OCI-LY7 (cell line): Measurements from ENCODE around the gene HSPA4L. TPM values are rescaled to one million over a fixed set of nuclear protein-coding genes. Genes with fewer than 3 reads are reported as not detected.
A peak's percentile ranks its signal among the peaks of the same experiment; 100 is the strongest.

Experiments used
- BruUV-seq: library from RNA; stranded (reverse); fragments of 400-500 nt; replicated peaks from 2 replicates; lab custom pipeline; 2021; lab: Mats Ljungman, UMichigan
- CTCF ChIA-PET: fragments of 300-600 bp; sonication (Branson Sonifier 250); formaldehyde crosslinking; loops from one replicate; lab custom pipeline; 2022; ENCODE audit warnings: antibody characterized with exemption; ENCODE audit not compliant: unreplicated experiment; lab: Charles Lee
- POLR2A ChIA-PET: fragments of 300-600 bp; sonication (Branson Sonifier 250); formaldehyde crosslinking; loops from one replicate; lab custom pipeline; 2022; ENCODE audit warnings: antibody characterized with exemption; lab: Charles Lee
- DNase-seq: peaks from one replicate; pipeline ENCODE4 v3.0.0-alpha.2; 2015; ENCODE audit warnings: low spot score
- H2AFZ ChIP-seq: fragments of 200-600 bp; sonication (generic), shearing (Covaris generic); 2 replicates; pipeline ENCODE4 v1.6.1; 2014; ENCODE audit warnings: mild to moderate bottlenecking, antibody characterized with exemption, low read length, moderate library complexity
- H3K27ac ChIP-seq: fragments of 200-600 bp; sonication (generic); 2 replicates; pipeline ENCODE4 v1.5.1; 2014; ENCODE audit warnings: mixed run types, low read depth, mild to moderate bottlenecking, moderate library complexity, low read length, inconsistent platforms; ENCODE audit not compliant: poor library complexity, severe bottlenecking
- H3K36me3 ChIP-seq: fragments of 200-600 bp; sonication (generic); 2 replicates; pipeline ENCODE4 v1.6.1; 2014; ENCODE audit warnings: mild to moderate bottlenecking, antibody characterized with exemption, low read length, moderate library complexity, mixed read lengths; ENCODE audit not compliant: insufficient read depth
- H3K4me1 ChIP-seq: fragments of 200-600 bp; sonication (generic); 2 replicates; pipeline ENCODE4 v1.5.1; 2014; ENCODE audit warnings: mild to moderate bottlenecking, low read length; ENCODE audit not compliant: insufficient read depth, poor library complexity, severe bottlenecking
- H3K4me2 ChIP-seq: fragments of 200-600 bp; sonication (generic); 2 replicates; pipeline ENCODE4 v1.6.1; 2014; ENCODE audit warnings: mild to moderate bottlenecking, low read length
- H3K4me3 ChIP-seq: fragments of 200-600 bp; sonication (generic); 2 replicates; pipeline ENCODE4 v1.5.1; 2014; ENCODE audit warnings: mild to moderate bottlenecking, low read depth, low read length; ENCODE audit not compliant: poor library complexity, severe bottlenecking
- H3K79me2 ChIP-seq: fragments of 200-600 bp; sonication (generic); 2 replicates; pipeline ENCODE4 v1.6.1; 2016; ENCODE audit warnings: low read depth, mild to moderate bottlenecking, low read length, moderate library complexity, mixed read lengths; ENCODE audit not compliant: insufficient read depth
- H3K9me2 ChIP-seq: fragments of 200-600 bp; sonication (generic); 2 replicates; pipeline ENCODE4 v1.6.1; 2016; ENCODE audit warnings: mild to moderate bottlenecking, low read length, mixed read lengths; ENCODE audit not compliant: insufficient read depth
- H3K9me3 ChIP-seq: fragments of 200-600 bp; sonication (generic); 2 replicates; pipeline ENCODE4 v1.6.1; 2014; ENCODE audit warnings: mild to moderate bottlenecking, mixed run types, low read length, mixed read lengths
- H4K20me1 ChIP-seq: fragments of 200-600 bp; sonication (generic); 2 replicates; pipeline ENCODE4 v1.6.1; 2014; ENCODE audit warnings: mild to moderate bottlenecking, antibody characterized with exemption, low read length, moderate library complexity, mixed read lengths; ENCODE audit not compliant: insufficient read depth
- EZH2phosphoT487 ChIP-seq: fragments of 200-600 bp; sonication (generic); IDR thresholded peaks from 2 replicates; pipeline ENCODE4 v1.6.1; 2018; ENCODE audit warnings: low read depth, borderline replicate concordance, mild to moderate bottlenecking, mixed run types, antibody characterized with exemption, low read length, moderate library complexity, mixed read lengths
- intact Hi-C: fragments of 100-400 bp; cut with micrococcal nuclease; formaldehyde crosslinking; loops from one replicate; pipeline ENCODE4 v1.10.0; 2022; ENCODE audit not compliant: unreplicated experiment
- total RNA-seq, 2 experiments: library from RNA; depleted of rRNA in 1 of 2; stranded (reverse); fragments of >200 nt in 1 of 2; shearing (Covaris generic) in 1 of 2; gene quantifications; 2 replicates each; pipeline ENCODE4 v1.2.3, GENCODE V29; 2014 to 2022
- TF ChIP-seq, protein P1 (sequence below): fragments of 200-600 bp; sonication (generic); conservative IDR thresholded peaks from 2 replicates; pipeline ENCODE4 v1.5.1; 2014; ENCODE audit warnings: mild to moderate bottlenecking, antibody characterized with exemption, low read length, moderate library complexity, mixed read lengths

Gene HSPA4L
- total RNA-seq, 2 experiments from 2014 or later: not detected

DNA sequence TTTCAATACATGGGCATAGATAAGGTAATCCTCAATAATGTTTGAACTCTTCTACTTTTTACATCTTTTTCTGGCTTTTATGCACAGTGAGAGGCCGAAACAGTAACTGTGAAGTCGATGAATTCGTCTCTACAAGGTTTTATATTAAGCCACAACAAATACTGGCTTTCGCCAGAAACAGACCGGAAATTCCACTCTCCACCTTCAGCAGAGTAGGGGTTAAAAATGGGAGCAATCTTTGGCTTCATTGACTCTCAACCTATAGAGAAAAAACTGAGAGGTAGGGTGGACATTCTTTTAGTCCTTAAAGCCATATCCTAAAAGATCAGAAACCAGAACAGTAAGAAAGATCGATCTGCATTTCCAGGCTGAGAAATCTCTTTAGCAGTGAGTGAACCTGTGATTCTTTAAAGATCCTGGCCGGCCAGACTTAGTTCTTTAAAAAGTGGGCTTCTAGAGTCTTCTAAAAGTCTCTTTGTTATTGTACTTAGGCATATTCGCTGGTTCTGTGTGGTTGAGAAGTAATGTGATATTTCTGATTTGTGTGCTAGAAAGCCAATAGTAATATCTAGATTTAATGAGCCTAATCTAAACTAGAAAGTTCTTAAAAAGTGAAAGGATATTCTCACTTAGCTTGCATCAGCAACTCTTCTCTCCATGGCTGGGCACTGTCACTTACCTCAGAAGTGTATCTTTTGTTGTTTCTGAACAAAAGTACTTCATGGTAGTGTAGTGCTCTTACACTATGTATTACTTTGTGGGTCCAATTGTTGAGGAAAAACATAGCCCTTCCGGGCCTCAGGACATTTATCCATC, 2.0 kb downstream of the HSPA4L start:
- no peak overlapping the region for H3K4me2 ChIP-seq
- no peak overlapping the region for H3K27ac ChIP-seq
- ChIA-PET POLR2A (interaction anchor here (0.6 to 0.7 kb wide), 2 partner anchors 58 to 419 kb away, joined by 3 to 10 read pairs; no protein-coding TSS in a partner anchor), CTCF (no interaction called here)
- H3K4me3 ChIP-seq: no peak overlapping the region
- no peaks in the 10 kb centered on the region for H4K20me1 ChIP-seq
- peaks cover 5% of the 10 kb centered on the region for H3K4me1 ChIP-seq
- intact Hi-C loops: no loop called here
- H3K9me2 ChIP-seq: no peaks in the 10 kb centered on the region
- no peak for DNase-seq
- no TSS peak for BruUV-seq
- H3K9me3 ChIP-seq: no peaks in the 10 kb centered on the region
- no peak overlapping the region for H2AFZ ChIP-seq
- H3K79me2 ChIP-seq: no peaks in the 10 kb centered on the region
- H3K36me3 ChIP-seq: no peaks in the 10 kb centered on the region
- TF ChIP-seq, protein P1, sequence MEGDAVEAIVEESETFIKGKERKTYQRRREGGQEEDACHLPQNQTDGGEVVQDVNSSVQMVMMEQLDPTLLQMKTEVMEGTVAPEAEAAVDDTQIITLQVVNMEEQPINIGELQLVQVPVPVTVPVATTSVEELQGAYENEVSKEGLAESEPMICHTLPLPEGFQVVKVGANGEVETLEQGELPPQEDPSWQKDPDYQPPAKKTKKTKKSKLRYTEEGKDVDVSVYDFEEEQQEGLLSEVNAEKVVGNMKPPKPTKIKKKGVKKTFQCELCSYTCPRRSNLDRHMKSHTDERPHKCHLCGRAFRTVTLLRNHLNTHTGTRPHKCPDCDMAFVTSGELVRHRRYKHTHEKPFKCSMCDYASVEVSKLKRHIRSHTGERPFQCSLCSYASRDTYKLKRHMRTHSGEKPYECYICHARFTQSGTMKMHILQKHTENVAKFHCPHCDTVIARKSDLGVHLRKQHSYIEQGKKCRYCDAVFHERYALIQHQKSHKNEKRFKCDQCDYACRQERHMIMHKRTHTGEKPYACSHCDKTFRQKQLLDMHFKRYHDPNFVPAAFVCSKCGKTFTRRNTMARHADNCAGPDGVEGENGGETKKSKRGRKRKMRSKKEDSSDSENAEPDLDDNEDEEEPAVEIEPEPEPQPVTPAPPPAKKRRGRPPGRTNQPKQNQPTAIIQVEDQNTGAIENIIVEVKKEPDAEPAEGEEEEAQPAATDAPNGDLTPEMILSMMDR: no peak
- no peak for TF ChIP-seq EZH2phosphoT487

DNA sequence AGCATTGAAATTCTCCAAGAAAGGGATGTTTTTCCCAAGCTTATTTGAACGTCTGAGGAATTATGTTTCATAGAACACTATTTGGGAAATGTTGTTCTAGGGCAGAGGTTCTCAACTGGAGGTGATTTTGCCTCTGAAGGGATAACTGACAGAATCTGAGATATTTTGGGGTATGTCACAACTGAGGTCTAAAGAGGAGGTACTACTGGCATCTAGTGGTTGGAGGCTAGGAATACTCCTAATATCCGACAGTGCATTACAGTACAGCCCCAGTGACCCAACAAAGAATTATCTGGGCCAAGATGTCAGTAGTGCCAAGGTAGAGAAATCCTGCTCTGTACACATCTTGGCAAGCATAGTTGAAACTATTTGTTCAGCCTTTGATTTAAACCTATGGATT, 6.4 kb downstream of the HSPA4L start:
- BruUV-seq: no TSS peak
- Histone ChIP-seq H3K79me2 (no peaks in the 10 kb centered on the region), H3K4me3 (no peak overlapping the region), H3K9me3 (no peaks in the 10 kb centered on the region), H3K4me2 (no peak overlapping the region), H3K36me3 (no peaks in the 10 kb centered on the region), H3K27ac (no peak overlapping the region), H2AFZ (no peak overlapping the region), H3K4me1 (no peaks in the 10 kb centered on the region), H3K9me2 (no peaks in the 10 kb centered on the region), H4K20me1 (no peaks in the 10 kb centered on the region)
- TF ChIP-seq, protein P1: peak; percentile 58
- TF ChIP-seq EZH2phosphoT487: no peak
- ChIA-PET POLR2A (no interaction called here), CTCF (no interaction called here)
- DNase-seq: no peak
- intact Hi-C loops: no loop called here

DNA sequence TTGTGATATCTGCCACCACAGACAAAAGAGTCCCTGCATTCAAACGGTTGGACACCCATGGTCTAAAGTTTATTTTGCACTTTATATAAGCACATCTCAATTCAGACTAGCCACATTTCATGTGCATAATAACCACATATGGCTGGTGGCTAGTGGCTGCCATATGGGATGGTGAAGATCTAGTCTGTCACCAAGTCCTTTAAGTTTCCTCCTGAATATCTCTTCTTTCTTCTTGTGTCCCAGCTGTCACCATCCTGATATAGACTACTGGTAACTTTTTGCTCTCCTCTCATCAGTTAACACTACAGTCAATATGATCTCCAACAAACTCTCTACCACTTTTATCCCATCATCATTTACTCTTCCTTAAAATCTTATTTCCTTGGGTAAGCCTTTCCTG, 9.3 kb downstream of the HSPA4L start:
- no peaks in the 10 kb centered on the region for H3K79me2 ChIP-seq
- intact Hi-C loops: no loop called here
- ChIA-PET POLR2A (no interaction called here), CTCF (no interaction called here)
- no peak overlapping the region for H3K27ac ChIP-seq
- H2AFZ ChIP-seq: no peak overlapping the region
- H3K4me3 ChIP-seq: no peak overlapping the region
- BruUV-seq: no TSS peak
- TF ChIP-seq, protein P1: no peak
- TF ChIP-seq EZH2phosphoT487: no peak
- no peaks in the 10 kb centered on the region for H3K9me2 ChIP-seq
- no peaks in the 10 kb centered on the region for H3K36me3 ChIP-seq
- no peaks in the 10 kb centered on the region for H3K4me1 ChIP-seq
- DNase-seq: no peak
- no peak overlapping the region for H3K4me2 ChIP-seq
- no peaks in the 10 kb centered on the region for H4K20me1 ChIP-seq
- H3K9me3 ChIP-seq: no peaks in the 10 kb centered on the region
